ENCODE results near the gene ALK.

The ALK gene

GRCh38 chr2:29643196-29643595, 278.2 kb downstream of the ALK start:
- DNase-seq = no peak

- DNase-seq = no peak
Observed at GRCh38 chr2:29640360-29640759, 281.0 kb downstream of the ALK start.

DNA sequence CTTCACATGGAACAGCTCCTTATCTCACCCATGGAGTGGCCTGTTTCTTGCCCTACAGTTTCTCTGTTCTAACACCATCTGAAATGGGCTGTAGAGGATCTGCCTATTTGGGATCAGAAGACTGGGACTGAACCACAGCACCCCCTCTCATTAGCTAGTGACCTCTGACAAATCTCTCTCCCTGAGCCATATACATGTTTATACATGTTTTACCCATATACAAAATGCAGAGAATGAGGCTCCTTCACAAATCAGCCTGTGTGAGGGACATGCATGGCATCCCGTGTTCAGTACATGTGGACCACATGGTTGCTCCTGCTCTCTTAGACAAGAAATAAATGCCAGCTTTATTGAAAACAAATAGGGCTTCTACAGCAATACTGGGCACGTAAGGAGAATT, 282.7 kb downstream of the ALK start:
- DNase-seq = no peak

DNA sequence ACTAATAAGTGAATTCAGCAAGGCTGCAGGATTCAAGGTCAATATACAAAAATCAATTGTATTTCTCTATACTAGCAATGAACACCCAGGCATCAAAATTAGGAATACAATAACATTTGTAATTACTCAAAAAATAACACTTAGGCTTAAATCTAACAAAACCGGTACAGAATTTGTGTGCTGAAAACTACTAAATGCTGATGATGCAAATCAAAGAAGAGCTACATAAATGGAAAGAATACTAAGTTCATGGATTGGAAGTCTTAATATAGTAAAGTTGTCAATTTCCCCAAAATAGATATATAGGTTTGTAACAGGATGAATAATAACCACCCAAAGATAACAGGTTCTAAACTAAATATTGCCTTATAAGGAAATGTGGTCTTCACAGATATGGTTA, 286.5 kb downstream of the ALK start:
- DNase-seq = no peak

GRCh38 chr2:29632018-29632417, 289.4 kb downstream of the ALK start:
- no peak for DNase-seq

GRCh38 chr2:29629495-29629894, 291.9 kb downstream of the ALK start:
- no peak for DNase-seq

DNA sequence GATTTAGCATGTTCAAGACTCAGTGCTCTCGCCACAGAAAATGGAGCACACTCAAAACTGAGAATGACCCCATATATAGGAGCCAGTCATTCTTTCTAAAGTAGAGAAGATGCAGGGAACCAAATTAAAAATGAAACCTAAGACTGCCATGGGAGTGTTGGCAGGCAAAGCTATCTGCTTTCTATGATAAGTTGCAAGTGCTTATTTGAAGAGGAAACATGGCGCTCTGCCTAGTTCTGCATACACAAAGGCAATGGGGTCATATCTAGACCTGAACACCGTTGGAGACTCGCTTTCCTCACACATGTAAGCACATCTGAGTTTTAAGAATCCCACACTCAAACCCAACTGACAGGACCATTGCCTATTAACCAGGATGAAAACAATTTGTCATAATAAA, 292.5 kb downstream of the ALK start:
- no peak for DNase-seq

GRCh38 chr2:29628108-29628745, 293.2 kb downstream of the ALK start:
- DNase-seq = no peak

DNA sequence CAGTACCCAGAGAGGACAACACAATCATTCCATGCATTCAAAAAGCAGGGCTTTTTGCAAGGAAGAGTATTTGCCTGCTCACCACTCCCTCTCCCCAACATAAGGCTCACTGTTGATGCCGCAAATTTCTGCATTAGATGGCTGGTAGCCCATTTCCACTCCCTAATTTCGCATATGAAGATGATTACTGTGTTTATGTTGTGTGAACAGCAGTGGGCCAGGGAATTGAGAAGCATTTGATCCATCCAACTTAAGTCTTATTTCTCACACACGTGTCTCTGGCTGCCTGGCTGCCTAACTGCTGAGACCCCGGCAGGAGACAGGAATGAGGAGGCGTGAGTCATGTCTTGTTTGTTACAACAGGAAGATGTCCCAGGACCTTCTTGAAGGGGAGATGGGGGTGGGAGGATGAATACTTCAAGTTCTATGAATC, 294.1 kb downstream of the ALK start:
- no peak for DNase-seq

- no peak for DNase-seq
Observed at GRCh38 chr2:29620890-29621289, 300.5 kb downstream of the ALK start.

DNA sequence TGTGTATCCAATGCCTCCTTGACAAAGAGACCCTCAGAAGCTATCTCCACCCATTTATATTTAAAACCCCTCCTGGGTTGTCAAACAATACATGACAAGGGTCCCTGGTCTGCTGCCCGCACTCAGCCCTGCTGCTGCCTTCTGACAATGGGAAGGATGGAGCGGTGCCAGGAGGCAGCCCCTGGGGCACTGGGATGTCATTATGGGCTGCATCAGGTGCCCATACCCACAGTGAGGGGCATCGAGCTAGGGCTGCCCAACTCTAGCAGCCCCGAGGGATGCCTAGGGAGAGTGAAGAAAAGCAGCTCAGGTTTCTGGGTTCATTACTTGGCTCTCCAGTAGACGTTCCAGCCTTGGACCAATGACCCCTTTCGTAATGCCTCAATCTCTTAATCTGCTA, 301.7 kb downstream of the ALK start:
- no peak for DNase-seq

DNA sequence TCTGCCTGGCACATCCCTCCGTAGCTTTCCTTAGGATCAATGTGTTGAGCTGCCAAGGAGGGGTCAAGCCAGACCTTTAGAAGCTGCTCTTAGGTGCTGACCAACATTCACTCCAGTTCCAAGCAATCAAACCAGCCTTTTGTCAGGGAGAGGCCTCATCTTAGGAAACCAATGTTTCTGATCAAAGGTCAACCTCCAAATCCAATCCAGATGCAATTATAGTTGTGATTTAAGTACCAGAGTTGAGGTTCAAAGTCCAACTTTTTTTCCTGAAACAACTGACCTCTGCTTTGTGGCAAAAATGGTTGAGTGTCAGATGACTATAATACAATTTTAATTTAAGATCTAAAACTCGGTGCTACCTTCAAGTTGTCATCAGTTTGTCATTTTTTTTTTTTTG, 303.4 kb downstream of the ALK start:
- no peak for DNase-seq

GRCh38 chr2:29617351-29617750, 304.0 kb downstream of the ALK start:
- no peak for DNase-seq

- DNase-seq = no peak
Observed at GRCh38 chr2:29616569-29616968, 304.8 kb downstream of the ALK start.

DNA sequence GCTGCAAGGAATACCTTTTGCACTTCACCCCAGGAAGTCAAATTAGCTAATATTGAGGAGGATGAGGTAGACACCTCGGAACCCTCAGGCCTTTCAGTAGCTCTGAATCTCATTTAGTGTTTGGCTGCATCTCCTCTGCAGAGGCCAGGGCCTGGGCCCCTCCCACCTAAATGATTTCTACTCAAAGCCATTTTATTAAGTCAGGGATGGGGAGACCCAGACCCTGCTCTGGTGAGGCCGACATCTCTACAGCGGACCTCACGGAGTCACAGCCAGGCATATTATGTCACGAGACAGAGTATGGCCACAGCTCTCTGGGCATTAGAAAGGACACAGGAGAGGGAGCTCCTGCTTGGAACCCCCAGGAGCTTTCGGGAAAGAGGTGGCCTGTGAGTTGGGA, 305.5 kb downstream of the ALK start:
- DNase-seq = no peak

DNA sequence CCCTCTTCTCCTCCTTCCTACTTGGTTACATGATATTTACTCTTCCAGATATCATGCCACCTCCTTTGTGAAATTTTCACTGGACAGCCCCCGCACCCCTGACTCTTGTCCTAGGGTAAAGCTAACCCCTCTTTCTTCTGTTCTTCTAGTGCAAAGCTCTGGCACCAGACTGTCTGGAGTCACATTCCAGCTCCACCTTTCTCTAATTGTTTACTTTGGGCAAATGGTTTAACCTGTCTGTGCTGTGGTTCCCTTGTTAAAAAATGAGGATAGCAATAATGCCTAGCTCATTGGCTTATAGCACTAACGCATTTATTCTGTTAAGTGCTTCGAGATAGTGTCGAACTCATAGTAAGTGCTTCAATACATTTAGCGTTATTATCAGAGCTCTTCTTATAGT, 306.2 kb downstream of the ALK start:
- no peak for DNase-seq

DNA sequence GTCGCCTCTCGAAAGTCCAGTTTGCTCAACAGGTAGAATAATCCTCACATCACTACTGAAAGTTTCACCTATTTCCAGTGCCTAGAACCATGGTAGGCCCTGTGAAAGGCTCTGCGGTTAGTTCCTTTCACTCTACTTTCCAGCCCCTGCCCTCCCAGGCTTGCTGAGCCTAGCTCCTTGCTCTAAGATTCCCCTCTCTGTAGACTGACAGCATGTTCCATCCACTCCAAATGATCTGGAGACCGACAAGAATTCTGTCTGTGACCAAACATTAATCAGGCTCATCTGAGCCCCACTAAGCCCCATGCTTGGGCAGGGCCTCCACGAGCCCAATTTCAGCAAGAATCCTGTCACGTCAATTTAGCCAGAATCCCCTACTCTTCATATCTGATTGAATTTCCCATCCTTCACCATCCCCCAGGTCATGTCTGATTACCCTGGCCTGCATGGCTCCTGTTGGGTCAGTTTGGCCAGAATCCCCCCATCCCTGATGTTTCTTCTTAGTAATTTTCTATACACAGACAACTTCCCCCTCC, 307.0 kb downstream of the ALK start:
- DNase-seq = no peak

DNA sequence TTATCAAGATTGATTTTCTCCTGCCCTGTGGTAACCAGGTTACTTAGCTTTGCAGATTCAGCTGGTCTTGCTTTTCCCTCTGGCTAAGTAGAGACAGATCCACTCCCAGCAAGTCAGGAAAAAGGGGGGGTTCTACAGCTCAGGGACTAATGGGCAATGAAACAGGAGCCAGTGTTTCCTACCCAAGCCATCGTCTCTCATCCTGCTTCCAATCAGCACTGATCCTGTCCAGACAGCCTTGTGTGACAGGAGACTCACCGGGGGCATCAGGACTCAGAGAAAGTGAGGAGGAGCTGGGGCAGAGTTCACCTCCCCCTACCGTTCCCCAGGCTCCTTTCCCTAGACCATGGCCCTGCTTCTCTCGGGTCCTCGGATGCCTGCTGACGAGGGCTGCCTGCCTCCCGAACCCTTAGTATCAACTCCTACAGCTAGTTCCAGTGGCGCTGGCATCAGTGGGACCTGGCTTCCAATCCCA, 307.6 kb downstream of the ALK start:
- no peak for DNase-seq

- DNase-seq = no peak
Observed at GRCh38 chr2:29613067-29613466, 308.3 kb downstream of the ALK start.

DNA sequence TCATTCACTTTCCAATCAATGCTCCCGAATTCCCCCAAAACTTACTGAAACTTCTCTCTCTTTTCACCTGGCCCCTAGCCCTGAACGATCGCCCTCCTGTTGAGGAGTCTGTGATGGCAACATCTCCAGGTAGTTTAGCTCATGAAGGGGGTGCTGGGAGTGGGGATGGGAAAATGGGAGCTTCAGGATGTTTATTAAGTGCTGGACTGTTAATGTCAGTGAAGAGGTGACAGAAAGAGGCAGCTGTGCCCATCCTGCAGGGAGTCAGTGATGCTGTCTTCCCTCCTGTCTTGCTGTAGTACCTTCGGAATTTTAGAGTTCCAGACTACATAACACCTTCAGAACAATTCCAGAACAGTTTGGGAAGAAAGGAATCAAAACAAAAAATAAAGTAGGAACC, 308.8 kb downstream of the ALK start:
- DNase-seq = no peak

DNA sequence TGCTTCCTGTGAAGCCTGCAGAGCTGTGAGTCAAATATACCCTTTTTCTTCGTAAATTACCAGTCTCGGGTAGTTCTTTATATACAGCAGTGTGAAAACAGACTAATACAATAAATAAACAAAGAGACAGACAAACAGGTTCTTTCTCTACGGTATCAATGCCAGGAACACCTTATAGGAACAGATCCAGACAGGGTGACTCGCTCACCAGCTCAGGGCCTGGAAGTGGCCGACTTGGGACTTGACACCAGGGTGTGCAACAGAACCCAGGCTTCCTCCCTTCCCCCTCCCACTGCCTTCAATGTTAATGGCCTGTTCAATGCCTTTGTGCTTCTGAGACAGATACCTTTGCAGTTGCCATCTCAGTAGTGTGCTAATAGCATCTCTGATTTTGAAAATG, 309.5 kb downstream of the ALK start:
- DNase-seq = no peak

DNA sequence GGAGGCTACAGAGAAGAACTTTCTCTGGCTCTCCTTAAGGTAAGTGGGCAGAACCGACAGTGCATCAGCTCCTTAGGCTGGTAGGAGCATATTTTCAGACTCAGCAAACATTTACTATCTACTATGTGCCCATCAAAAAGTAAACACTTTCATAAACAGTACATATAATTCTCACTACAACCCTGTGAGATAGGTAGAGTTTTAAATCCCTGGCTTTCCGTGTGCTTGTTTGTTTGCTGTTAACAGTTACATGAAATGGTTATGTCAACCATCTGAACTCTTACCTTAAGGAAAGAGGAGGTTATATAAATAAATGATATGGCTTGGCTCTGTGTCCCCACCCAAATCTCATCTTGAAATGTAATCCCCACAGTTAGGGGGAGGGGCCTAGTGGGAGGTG, 310.1 kb downstream of the ALK start:
- no peak for DNase-seq

GRCh38 chr2:29610569-29610968, 310.8 kb downstream of the ALK start:
- no peak for DNase-seq

GRCh38 chr2:29607038-29607420, 314.4 kb downstream of the ALK start:
- DNase-seq = no peak

Data from central memory CD4-positive, alpha-beta T cell (primary cell).